Type B pancreatic cell (in vitro differentiated cells): ENCODE results near the gene PLA2R1. TPM values are rescaled to one million over a fixed set of nuclear protein-coding genes. Genes with fewer than 3 reads are reported as not detected.

Experiments used
- DNase-seq: peaks from one replicate; pipeline ENCODE4 v3.0.0; 2021; ENCODE audit warnings: mixed read lengths; ENCODE audit not compliant: unreplicated experiment; ENCODE audit errors: extremely low spot score
- H3K27ac Mint-ChIP-seq: 2 replicates; pipeline ENCODE4 v1.8.0; 2021; ENCODE audit warnings: mild to moderate bottlenecking, mixed read lengths
- H3K27me3 Mint-ChIP-seq: 2 replicates; pipeline ENCODE4 v1.8.0; 2021; ENCODE audit warnings: mixed read lengths
- H3K36me3 Mint-ChIP-seq: 2 replicates; pipeline ENCODE4 v1.8.0; 2021; ENCODE audit warnings: mixed read lengths
- H3K4me1 Mint-ChIP-seq: one replicate; pipeline ENCODE4 v1.8.0; 2021; ENCODE audit warnings: mixed read lengths; ENCODE audit not compliant: unreplicated experiment
- H3K4me3 Mint-ChIP-seq: 2 replicates; pipeline ENCODE4 v1.8.0; 2021; ENCODE audit warnings: mild to moderate bottlenecking, mixed read lengths
- H3K9me3 Mint-ChIP-seq: 2 replicates; pipeline ENCODE4 v1.8.0; 2021; ENCODE audit warnings: mixed read lengths
- CTCF ChIP-seq: fragments of 200-600 bp; sonication (generic); conservative IDR thresholded peaks from 2 replicates; pipeline ENCODE4 v1.5.0; 2021; ENCODE audit warnings: antibody characterized with exemption, mild to moderate bottlenecking
- total RNA-seq: library from RNA; stranded (reverse); gene quantifications from 2 replicates; pipeline ENCODE4 v1.2.1, GENCODE V29; 2021; ENCODE audit warnings: low replicate concordance

The PLA2R1 gene
- total RNA-seq, 1 donor from 2014 or later = 3.6 TPM

GRCh38 chr2:160014227-160014626, 48.2 kb downstream of the PLA2R1 start:
- H3K27me3 Mint-ChIP-seq = peaks cover 4% of the 10 kb centered on the region
- H3K36me3 Mint-ChIP-seq = no peaks in the 10 kb centered on the region
- no peaks in the 10 kb centered on the region for H3K4me1 Mint-ChIP-seq
- DNase-seq = no peak
- H3K4me3 Mint-ChIP-seq = no peak overlapping the region
- peaks cover 4% of the 10 kb centered on the region for H3K9me3 Mint-ChIP-seq
- TF ChIP-seq CTCF = peak; percentile 61
- H3K27ac Mint-ChIP-seq = no peak overlapping the region

GRCh38 chr2:160010361-160011145, 51.9 kb downstream of the PLA2R1 start:
- Mint-ChIP-seq H3K27me3 (peaks cover 4% of the 10 kb centered on the region), H3K4me1 (peaks cover 10% of the 10 kb centered on the region), H3K9me3 (peaks cover 4% of the 10 kb centered on the region), H3K4me3 (no peak overlapping the region), H3K36me3 (no peaks in the 10 kb centered on the region), H3K27ac (no peak overlapping the region)
- no peak for DNase-seq
- no peak for TF ChIP-seq CTCF

- Mint-ChIP-seq H3K36me3 (no peaks in the 10 kb centered on the region), H3K4me1 (peaks cover 10% of the 10 kb centered on the region), H3K9me3 (peaks cover 4% of the 10 kb centered on the region), H3K4me3 (no peak overlapping the region), H3K27ac (no peak overlapping the region), H3K27me3 (no peaks in the 10 kb centered on the region)
- TF ChIP-seq CTCF = no peak
- no peak for DNase-seq
These were observed 55.3 kb downstream of the PLA2R1 start for GRCh38 chr2:160007111-160007510.

- DNase-seq = no peak
- no peaks in the 10 kb centered on the region for H3K27me3 Mint-ChIP-seq
- H3K27ac Mint-ChIP-seq = no peak overlapping the region
- no peak for TF ChIP-seq CTCF
- peaks cover 4% of the 10 kb centered on the region for H3K9me3 Mint-ChIP-seq
- H3K36me3 Mint-ChIP-seq = no peaks in the 10 kb centered on the region
- H3K4me3 Mint-ChIP-seq = no peak overlapping the region
- peaks cover 10% of the 10 kb centered on the region for H3K4me1 Mint-ChIP-seq
These were observed 55.9 kb downstream of the PLA2R1 start for GRCh38 chr2:160006475-160006874.

GRCh38 chr2:160005908-160006307, 56.5 kb downstream of the PLA2R1 start:
- Mint-ChIP-seq H3K36me3 (no peaks in the 10 kb centered on the region), H3K4me3 (no peak overlapping the region), H3K4me1 (peaks cover 10% of the 10 kb centered on the region), H3K27me3 (no peaks in the 10 kb centered on the region), H3K27ac (no peak overlapping the region), H3K9me3 (peaks cover 4% of the 10 kb centered on the region)
- TF ChIP-seq CTCF = no peak
- DNase-seq = no peak
